ENCODE results near the gene JAZF1. TPM values are rescaled to one million over a fixed set of nuclear protein-coding genes. Genes with fewer than 3 reads are reported as not detected.
"Not testable (repeated sequence)": the region's sequence is repeated elsewhere in the genome, so short reads cannot be mapped to it uniquely, and the experiment has no call there.

The JAZF1 gene
- total RNA-seq, 1 experiment from 2014 or later: 1.5 TPM

- no peak overlapping the region for H3K4me3 ChIP-seq (ENCODE audit: low read depth, low read length, poor library complexity, severe bottlenecking)
- TF ChIP-seq, protein P1, sequence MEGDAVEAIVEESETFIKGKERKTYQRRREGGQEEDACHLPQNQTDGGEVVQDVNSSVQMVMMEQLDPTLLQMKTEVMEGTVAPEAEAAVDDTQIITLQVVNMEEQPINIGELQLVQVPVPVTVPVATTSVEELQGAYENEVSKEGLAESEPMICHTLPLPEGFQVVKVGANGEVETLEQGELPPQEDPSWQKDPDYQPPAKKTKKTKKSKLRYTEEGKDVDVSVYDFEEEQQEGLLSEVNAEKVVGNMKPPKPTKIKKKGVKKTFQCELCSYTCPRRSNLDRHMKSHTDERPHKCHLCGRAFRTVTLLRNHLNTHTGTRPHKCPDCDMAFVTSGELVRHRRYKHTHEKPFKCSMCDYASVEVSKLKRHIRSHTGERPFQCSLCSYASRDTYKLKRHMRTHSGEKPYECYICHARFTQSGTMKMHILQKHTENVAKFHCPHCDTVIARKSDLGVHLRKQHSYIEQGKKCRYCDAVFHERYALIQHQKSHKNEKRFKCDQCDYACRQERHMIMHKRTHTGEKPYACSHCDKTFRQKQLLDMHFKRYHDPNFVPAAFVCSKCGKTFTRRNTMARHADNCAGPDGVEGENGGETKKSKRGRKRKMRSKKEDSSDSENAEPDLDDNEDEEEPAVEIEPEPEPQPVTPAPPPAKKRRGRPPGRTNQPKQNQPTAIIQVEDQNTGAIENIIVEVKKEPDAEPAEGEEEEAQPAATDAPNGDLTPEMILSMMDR (conservative IDR thresholded peaks at IDR 0.05; ENCODE audit: low read depth, low read length): no peak
- no peak for TF ChIP-seq EZH2 (IDR thresholded peaks at IDR 0.05; ENCODE audit: borderline replicate concordance, low read depth, low read length, poor library complexity, severe bottlenecking)
- no peaks in the 10 kb centered on the region for H3K9me3 ChIP-seq (ENCODE audit: low read depth, low read length, poor library complexity, severe bottlenecking)
- no peak for DNase-seq (ENCODE audit: low spot score)
- intact Hi-C loops (cut with micrococcal nuclease; ENCODE audit: unreplicated experiment): no loop called here
- H3K36me3 ChIP-seq (ENCODE audit: insufficient read depth, low read length, poor library complexity, severe bottlenecking): no peaks in the 10 kb centered on the region
- no TSS peak for BruUV-seq (replicated peaks)
- POLR2A ChIA-PET (ENCODE audit: low non-redundant PET): no interaction called here
- H3K4me1 ChIP-seq (ENCODE audit: insufficient read depth, low read length, poor library complexity, severe bottlenecking): no peaks in the 10 kb centered on the region
- H3K27me3 ChIP-seq (replicated peaks; ENCODE audit: insufficient read depth, low read depth, low read length, poor library complexity): peaks cover 11% of the 10 kb centered on the region
- CTCF ChIA-PET: no interaction called here
- no peak overlapping the region for H3K27ac ChIP-seq (ENCODE audit: low read depth, low read length, poor library complexity, severe bottlenecking)
These were observed 318.8 kb downstream of the JAZF1 start for GRCh38 chr7:27861747-27862146.

DNA sequence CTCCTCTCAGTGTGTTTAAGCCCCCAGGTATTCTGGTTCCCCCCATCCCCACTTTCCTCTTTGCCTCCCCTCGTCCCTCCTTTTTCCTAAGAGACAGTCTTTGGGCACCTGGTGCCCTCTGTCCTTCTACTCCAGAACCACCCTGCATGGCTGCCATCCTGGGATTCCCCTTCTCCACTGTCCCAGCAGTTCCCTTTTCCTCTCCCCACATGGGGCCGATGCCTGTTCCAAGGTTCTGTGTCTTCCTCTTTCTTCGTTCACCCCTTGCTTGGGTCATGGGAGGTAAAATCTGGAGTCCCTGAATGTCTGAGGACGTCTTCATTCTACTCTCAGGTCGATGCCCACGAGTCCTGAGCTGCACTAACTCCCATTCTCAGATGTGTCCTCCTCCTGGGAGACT lies 319.8 kb downstream of the JAZF1 start:
- Histone ChIP-seq H3K27me3 (replicated peaks; ENCODE audit: insufficient read depth, low read depth, low read length, poor library complexity) (peaks cover 11% of the 10 kb centered on the region), H3K4me3 (ENCODE audit: low read depth, low read length, poor library complexity, severe bottlenecking) (no peak overlapping the region), H3K27ac (ENCODE audit: low read depth, low read length, poor library complexity, severe bottlenecking) (no peak overlapping the region), H3K9me3 (ENCODE audit: low read depth, low read length, poor library complexity, severe bottlenecking) (no peaks in the 10 kb centered on the region), H3K4me1 (ENCODE audit: insufficient read depth, low read length, poor library complexity, severe bottlenecking) (no peaks in the 10 kb centered on the region), H3K36me3 (ENCODE audit: insufficient read depth, low read length, poor library complexity, severe bottlenecking) (no peaks in the 10 kb centered on the region)
- no peak for DNase-seq (ENCODE audit: low spot score)
- CTCF ChIA-PET: interaction anchor here (0.6 kb wide), 1 partner anchor 37 kb away, joined by 3 read pairs; no protein-coding TSS in a partner anchor
- intact Hi-C loops (cut with micrococcal nuclease; ENCODE audit: unreplicated experiment): no loop called here
- BruUV-seq (replicated peaks): no TSS peak
- POLR2A ChIA-PET (ENCODE audit: low non-redundant PET): no interaction called here
- no peak for TF ChIP-seq EZH2 (IDR thresholded peaks at IDR 0.05; ENCODE audit: borderline replicate concordance, low read depth, low read length, poor library complexity, severe bottlenecking)
- TF ChIP-seq, protein P1 (conservative IDR thresholded peaks at IDR 0.05; ENCODE audit: low read depth, low read length): no peak

GRCh38 chr7:27856703-27857485 lies 323.7 kb downstream of the JAZF1 start:
- BruUV-seq (replicated peaks); intact Hi-C loops (cut with micrococcal nuclease; ENCODE audit: unreplicated experiment); H3K36me3 ChIP-seq (ENCODE audit: insufficient read depth, low read length, poor library complexity, severe bottlenecking); H3K4me3 ChIP-seq (ENCODE audit: low read depth, low read length, poor library complexity, severe bottlenecking); H3K27me3 ChIP-seq (replicated peaks; ENCODE audit: insufficient read depth, low read depth, low read length, poor library complexity); H3K27ac ChIP-seq (ENCODE audit: low read depth, low read length, poor library complexity, severe bottlenecking); DNase-seq (ENCODE audit: low spot score); CTCF ChIA-PET; H3K9me3 ChIP-seq (ENCODE audit: low read depth, low read length, poor library complexity, severe bottlenecking); POLR2A ChIA-PET (ENCODE audit: low non-redundant PET); H3K4me1 ChIP-seq (ENCODE audit: insufficient read depth, low read length, poor library complexity, severe bottlenecking): not testable (repeated sequence)

DNA sequence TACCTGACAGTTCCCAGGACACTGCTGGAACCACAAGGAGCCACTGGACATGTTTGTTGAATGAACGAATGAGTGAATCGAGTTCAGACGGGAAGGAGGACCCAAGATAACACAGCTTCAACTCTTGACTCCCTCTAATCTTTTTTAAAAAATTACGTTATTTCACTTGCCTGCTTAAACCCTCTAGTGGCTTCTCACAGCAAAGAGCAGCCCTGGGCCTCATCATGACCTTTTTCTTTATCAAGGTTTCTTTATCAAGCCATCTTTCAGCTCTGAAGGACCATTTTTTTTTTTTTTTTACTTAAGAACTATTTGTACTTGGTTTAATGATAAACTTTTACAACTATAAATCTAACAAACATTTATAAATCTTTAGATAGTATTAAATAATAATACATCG lies 330.1 kb downstream of the JAZF1 start:
- BruUV-seq (replicated peaks): no TSS peak
- no peak for DNase-seq (ENCODE audit: low spot score)
- Histone ChIP-seq H3K27ac (ENCODE audit: low read depth, low read length, poor library complexity, severe bottlenecking) (no peak overlapping the region), H3K4me1 (ENCODE audit: insufficient read depth, low read length, poor library complexity, severe bottlenecking) (no peaks in the 10 kb centered on the region), H3K36me3 (ENCODE audit: insufficient read depth, low read length, poor library complexity, severe bottlenecking) (no peaks in the 10 kb centered on the region), H3K4me3 (ENCODE audit: low read depth, low read length, poor library complexity, severe bottlenecking) (no peak overlapping the region), H3K9me3 (ENCODE audit: low read depth, low read length, poor library complexity, severe bottlenecking) (no peaks in the 10 kb centered on the region), H3K27me3 (replicated peaks; ENCODE audit: insufficient read depth, low read depth, low read length, poor library complexity) (peaks cover 2% of the 10 kb centered on the region)
- POLR2A ChIA-PET (ENCODE audit: low non-redundant PET): no interaction called here
- intact Hi-C loops (cut with micrococcal nuclease; ENCODE audit: unreplicated experiment): no loop called here
- no peak for TF ChIP-seq EZH2 (IDR thresholded peaks at IDR 0.05; ENCODE audit: borderline replicate concordance, low read depth, low read length, poor library complexity, severe bottlenecking)
- TF ChIP-seq, protein P1 (conservative IDR thresholded peaks at IDR 0.05; ENCODE audit: low read depth, low read length): no peak
- CTCF ChIA-PET: no interaction called here
